ENCODE results near the gene ZNF3.

ZNF3 gene

DNA sequence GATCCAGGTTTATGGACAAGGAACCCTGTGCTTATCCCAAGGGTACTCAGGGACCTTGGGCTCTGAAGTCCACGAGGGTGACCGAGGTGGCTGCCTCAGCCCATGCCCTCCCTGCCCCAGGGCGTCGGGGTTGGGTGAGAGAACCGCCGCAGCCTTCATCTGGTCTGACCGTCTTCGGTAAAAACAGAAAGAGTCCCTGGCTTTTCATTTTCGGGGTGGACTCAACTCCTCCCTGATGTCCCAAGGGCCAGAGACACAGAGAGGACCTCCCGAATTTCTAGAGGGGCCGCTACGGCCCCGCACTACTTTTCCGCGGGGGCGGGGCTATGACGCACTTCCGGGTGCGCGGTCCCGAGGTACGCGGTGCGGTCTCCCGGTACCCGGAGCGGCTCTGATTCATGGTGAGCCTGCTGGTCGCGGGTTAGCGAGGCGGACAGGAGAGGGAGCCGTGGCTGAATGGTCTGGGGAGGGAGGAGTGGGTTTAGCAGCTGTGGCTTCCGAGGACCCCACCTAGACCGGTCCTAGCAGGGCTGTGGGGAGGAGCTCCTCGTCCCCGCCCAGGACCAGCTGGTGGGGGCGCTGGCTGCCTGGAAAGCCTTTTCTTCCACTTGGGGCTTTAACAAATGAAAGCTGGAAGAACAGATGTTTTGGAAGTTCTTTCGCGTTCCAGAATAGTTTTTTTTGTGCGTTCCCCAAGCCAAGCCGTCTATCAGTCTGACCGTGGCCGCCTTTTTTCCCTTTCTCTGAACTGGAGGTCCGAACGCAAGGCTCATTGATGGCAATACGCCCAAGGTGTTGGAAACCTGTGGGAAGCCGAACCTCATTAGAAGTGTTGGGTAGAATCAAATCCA lies 31.9 kb downstream of the ZNF3 start, which contains the start of gene ZSCAN21:
Gene ZSCAN21, plus strand, starts transcription at position 334 of the 851 bp plus-strand sequence. CDS start 7,233 bp downstream, outside the sequence.
- DNase-seq: peak; percentile 81

DNA sequence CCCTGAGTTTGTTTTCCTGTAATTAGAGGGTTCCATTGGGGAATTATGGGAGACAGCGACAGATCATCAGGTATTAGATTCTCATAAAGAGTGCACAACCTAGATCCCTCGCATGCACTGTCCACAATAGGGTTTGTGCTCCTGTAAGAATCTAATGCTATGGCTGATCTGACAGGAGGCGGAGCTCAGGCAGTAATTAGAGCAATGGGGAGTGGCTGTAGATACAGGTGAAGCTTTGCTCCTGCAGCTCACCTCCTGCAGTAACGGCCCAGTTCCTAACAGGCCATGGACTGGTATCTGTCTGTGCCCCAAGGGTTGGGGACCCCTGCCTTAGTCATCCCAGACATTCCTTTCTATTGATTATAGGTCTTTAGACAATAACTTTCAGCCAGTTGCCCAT lies 32.8 kb downstream of the ZNF3 start:
- no peak for DNase-seq

- DNase-seq: peak; percentile 55
Observed at GRCh38 chr7:100044718-100045117, 36.8 kb downstream of the ZNF3 start.

- DNase-seq: no peak
Observed at GRCh38 chr7:100040575-100040974, 40.9 kb downstream of the ZNF3 start.

DNA sequence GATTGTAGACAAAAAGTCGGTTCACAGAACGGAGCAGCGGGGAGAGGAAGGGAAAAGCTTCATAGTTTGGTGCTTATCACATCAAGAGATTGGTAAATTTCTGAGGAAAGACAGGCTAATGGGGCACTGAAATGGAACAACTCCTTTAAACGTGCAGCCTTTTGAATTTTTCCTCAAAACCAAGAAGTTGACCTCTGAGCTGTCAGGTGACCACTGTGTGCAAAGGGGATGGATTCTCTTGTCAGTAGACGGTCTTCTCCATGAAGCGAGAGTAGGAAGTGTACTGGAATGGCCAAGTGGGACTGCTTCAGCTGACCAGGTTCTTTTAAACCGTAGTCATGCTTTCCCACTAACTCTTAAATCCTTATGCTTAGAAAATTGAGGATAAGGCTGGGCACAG lies 43.2 kb downstream of the ZNF3 start:
- no peak for DNase-seq

GRCh38 chr7:100035876-100036275 lies 45.6 kb downstream of the ZNF3 start:
- peak; percentile 34 for DNase-seq

- DNase-seq: no peak
Observed at GRCh38 chr7:100034871-100035510, 46.5 kb downstream of the ZNF3 start.

DNA sequence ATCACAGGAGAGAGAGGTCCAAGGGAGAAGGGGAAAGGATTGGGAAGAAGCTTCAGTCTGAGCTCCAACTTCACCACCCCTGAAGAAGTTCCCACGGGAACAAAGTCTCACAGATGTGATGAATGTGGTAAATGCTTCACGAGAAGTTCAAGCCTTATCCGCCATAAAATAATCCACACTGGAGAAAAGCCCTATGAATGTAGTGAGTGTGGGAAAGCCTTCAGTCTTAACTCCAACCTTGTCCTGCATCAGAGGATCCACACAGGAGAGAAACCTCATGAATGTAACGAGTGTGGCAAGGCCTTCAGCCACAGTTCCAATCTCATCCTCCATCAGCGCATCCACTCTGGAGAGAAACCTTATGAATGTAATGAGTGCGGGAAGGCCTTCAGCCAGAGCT lies 48.0 kb downstream of the ZNF3 start:
- no peak for DNase-seq

DNA sequence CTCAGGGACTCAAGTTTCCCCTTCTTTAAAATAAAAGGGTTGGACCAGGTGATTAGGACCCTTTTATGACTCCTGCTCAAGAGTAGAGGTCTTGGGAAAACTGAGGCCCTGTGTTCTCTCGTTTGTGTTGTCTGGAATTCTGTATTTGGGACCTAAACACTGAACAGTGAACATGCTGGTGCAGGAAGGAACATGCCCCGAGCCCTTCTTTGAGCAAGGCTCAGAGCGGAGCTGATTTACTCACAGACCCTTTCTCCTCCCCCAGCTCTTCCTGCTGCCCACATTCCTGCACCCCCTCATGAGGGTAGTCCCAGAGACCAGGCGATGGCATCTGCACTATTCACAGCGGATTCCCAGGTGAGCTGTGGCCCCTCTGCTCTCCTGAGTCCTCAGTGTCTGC lies 51.9 kb downstream of the ZNF3 start:
- no peak for DNase-seq

- DNase-seq: no peak
Observed at GRCh38 chr7:100027197-100027596, 54.3 kb downstream of the ZNF3 start.

GRCh38 chr7:100024020-100024619 lies 57.4 kb downstream of the ZNF3 start:
- no peak for DNase-seq

DNA sequence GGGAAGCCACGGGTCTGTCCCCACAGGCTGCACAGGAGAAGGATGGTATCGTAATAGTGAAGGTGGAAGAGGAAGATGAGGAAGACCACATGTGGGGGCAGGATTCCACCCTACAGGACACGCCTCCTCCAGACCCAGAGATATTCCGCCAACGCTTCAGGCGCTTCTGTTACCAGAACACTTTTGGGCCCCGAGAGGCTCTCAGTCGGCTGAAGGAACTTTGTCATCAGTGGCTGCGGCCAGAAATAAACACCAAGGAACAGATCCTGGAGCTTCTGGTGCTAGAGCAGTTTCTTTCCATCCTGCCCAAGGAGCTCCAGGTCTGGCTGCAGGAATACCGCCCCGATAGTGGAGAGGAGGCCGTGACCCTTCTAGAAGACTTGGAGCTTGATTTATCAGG lies 58.0 kb downstream of the ZNF3 start:
- DNase-seq: no peak

GRCh38 chr7:100022621-100023020 lies 58.9 kb downstream of the ZNF3 start:
- DNase-seq: no peak

GRCh38 chr7:100021297-100021696 lies 60.2 kb downstream of the ZNF3 start:
- peak; percentile 73 for DNase-seq

Measured in inflammatory macrophage treated with lipopolysaccharide for 4 hours (primary cell).